Mesothelial cell of epicardium (in vitro differentiated cells): Measurements from ENCODE around the gene USP40. TPM values are rescaled to one million over a fixed set of nuclear protein-coding genes. Genes with fewer than 3 reads are reported as not detected.

Experiments used
- DNase-seq, 2 experiments: peaks; one replicate each; pipeline ENCODE4 v3.0.0; 2021; ENCODE audit warnings: low spot score in 2 of 2; ENCODE audit not compliant: unreplicated experiment in 2 of 2
- H3K27ac Mint-ChIP-seq: 2 replicates; pipeline ENCODE4 v1.8.0; 2021; ENCODE audit warnings: mixed read lengths
- H3K27me3 Mint-ChIP-seq: 2 replicates; pipeline ENCODE4 v1.8.0; 2021; ENCODE audit warnings: low read depth, mixed read lengths
- H3K36me3 Mint-ChIP-seq: 2 replicates; pipeline ENCODE4 v1.8.0; 2021; ENCODE audit warnings: mixed read lengths
- H3K4me1 Mint-ChIP-seq: 2 replicates; pipeline ENCODE4 v1.8.0; 2021; ENCODE audit warnings: mixed read lengths
- H3K4me3 Mint-ChIP-seq: 2 replicates; pipeline ENCODE4 v1.8.0; 2021; ENCODE audit warnings: mild to moderate bottlenecking, moderate library complexity, mixed read lengths
- H3K9me3 Mint-ChIP-seq: 2 replicates; pipeline ENCODE4 v1.8.0; 2021; ENCODE audit warnings: mixed read lengths
- CTCF ChIP-seq: fragments of 200-600 bp; sonication (generic); IDR thresholded peaks from one replicate; pipeline ENCODE4 v1.5.0; 2021; ENCODE audit warnings: antibody characterized with exemption; ENCODE audit not compliant: unreplicated experiment
- total RNA-seq: library from RNA; stranded (reverse); gene quantifications from 3 replicates; pipeline ENCODE4 v1.2.1, GENCODE V29; 2021

The USP40 gene
- total RNA-seq, 1 donor from 2014 or later: 51.0 TPM

GRCh38 chr2:233492078-233492477, 74.5 kb downstream of the USP40 start:
- Mint-ChIP-seq H3K27ac (peak overlapping the region; percentile 43), H3K27me3 (no peaks in the 10 kb centered on the region), H3K9me3 (no peaks in the 10 kb centered on the region), H3K36me3 (peaks cover 23% of the 10 kb centered on the region), H3K4me3 (no peak overlapping the region), H3K4me1 (peaks cover 59% of the 10 kb centered on the region)
- no peak for TF ChIP-seq CTCF
- DNase-seq: no peak

GRCh38 chr2:233491326-233491725, 75.3 kb downstream of the USP40 start:
- no peaks in the 10 kb centered on the region for H3K9me3 Mint-ChIP-seq
- H3K4me1 Mint-ChIP-seq: peaks cover 66% of the 10 kb centered on the region
- H3K4me3 Mint-ChIP-seq: no peak overlapping the region
- no peaks in the 10 kb centered on the region for H3K27me3 Mint-ChIP-seq
- peak overlapping the region; percentile 84 for H3K27ac Mint-ChIP-seq
- no peak for TF ChIP-seq CTCF
- peaks cover 16% of the 10 kb centered on the region for H3K36me3 Mint-ChIP-seq
- no peak for DNase-seq

- H3K27ac Mint-ChIP-seq: peak overlapping the region; percentile 84
- H3K4me3 Mint-ChIP-seq: no peak overlapping the region
- peaks cover 69% of the 10 kb centered on the region for H3K4me1 Mint-ChIP-seq
- no peak for TF ChIP-seq CTCF
- no peak for DNase-seq
- H3K27me3 Mint-ChIP-seq: no peaks in the 10 kb centered on the region
- no peaks in the 10 kb centered on the region for H3K9me3 Mint-ChIP-seq
- H3K36me3 Mint-ChIP-seq: peaks cover 15% of the 10 kb centered on the region
Measured at GRCh38 chr2:233490831-233491230, 75.8 kb downstream of the USP40 start.

GRCh38 chr2:233489666-233490065, 76.9 kb downstream of the USP40 start:
- TF ChIP-seq CTCF: no peak
- no peaks in the 10 kb centered on the region for H3K9me3 Mint-ChIP-seq
- H3K4me3 Mint-ChIP-seq: no peak overlapping the region
- H3K27ac Mint-ChIP-seq: peak overlapping the region; percentile 90
- H3K36me3 Mint-ChIP-seq: peaks cover 24% of the 10 kb centered on the region
- peaks cover 68% of the 10 kb centered on the region for H3K4me1 Mint-ChIP-seq
- no peak for DNase-seq
- no peaks in the 10 kb centered on the region for H3K27me3 Mint-ChIP-seq

GRCh38 chr2:233489143-233489542, 77.4 kb downstream of the USP40 start:
- TF ChIP-seq CTCF: no peak
- DNase-seq: no peak
- Mint-ChIP-seq H3K27ac (peak overlapping the region; percentile 90), H3K4me1 (peaks cover 68% of the 10 kb centered on the region), H3K4me3 (no peak overlapping the region), H3K27me3 (no peaks in the 10 kb centered on the region), H3K36me3 (peaks cover 29% of the 10 kb centered on the region), H3K9me3 (no peaks in the 10 kb centered on the region)

- Mint-ChIP-seq H3K27me3 (no peaks in the 10 kb centered on the region), H3K4me3 (no peak overlapping the region), H3K9me3 (no peaks in the 10 kb centered on the region), H3K36me3 (peaks cover 37% of the 10 kb centered on the region), H3K4me1 (peaks cover 62% of the 10 kb centered on the region), H3K27ac (peak overlapping the region; percentile 87)
- no peak for TF ChIP-seq CTCF
- DNase-seq: no peak
Measured at GRCh38 chr2:233487748-233488345, 78.7 kb downstream of the USP40 start.
